ENCODE data around the gene BST1. TPM values are rescaled to one million over a fixed set of nuclear protein-coding genes. Genes with fewer than 3 reads are reported as not detected.

Gene BST1
- total RNA-seq, 1 experiment from 2014 or later: not detected

GRCh38 chr4:15779809-15780208 lies 76.9 kb downstream of the BST1 start:
- no peak overlapping the region for H2BK5ac ChIP-seq (ENCODE audit: insufficient read length, low read length)
- H3K27ac ChIP-seq (ENCODE audit: insufficient read length, low read depth, low read length): no peak overlapping the region
- H3K9ac ChIP-seq (ENCODE audit: extremely low read depth, insufficient read length, low read length): no peak overlapping the region
- H2BK20ac ChIP-seq (ENCODE audit: low read depth, low read length, poor library complexity, severe bottlenecking): no peak overlapping the region
- no peaks in the 10 kb centered on the region for H3K79me2 ChIP-seq (ENCODE audit: insufficient read depth, low read length)
- no peak overlapping the region for H2AK5ac ChIP-seq (ENCODE audit: insufficient read length, low read length)
- no peak overlapping the region for H2BK12ac ChIP-seq (ENCODE audit: insufficient read length, low read depth, low read length)
- no peaks in the 10 kb centered on the region for H4K20me1 ChIP-seq (ENCODE audit: control insufficient read depth, insufficient read depth, insufficient read length)
- no peak overlapping the region for H3T11ph ChIP-seq (ENCODE audit: low read length)
- H3K9me3 ChIP-seq (ENCODE audit: control insufficient read depth, low read depth, low read length): no peaks in the 10 kb centered on the region
- H3K23me2 ChIP-seq (ENCODE audit: insufficient read length, low read depth, low read length, poor library complexity, severe bottlenecking): peaks cover 12% of the 10 kb centered on the region
- no peak overlapping the region for H2AFZ ChIP-seq (ENCODE audit: low read length)
- H3K27me3 ChIP-seq (ENCODE audit: insufficient read depth, low read length): peaks cover 20% of the 10 kb centered on the region
- H4K5ac ChIP-seq (ENCODE audit: insufficient read length, low read depth, low read length): no peak overlapping the region
- Mint-ChIP-seq H3K27ac (no peak overlapping the region), H3K9me3 (peaks cover 0 to under 1% of the 10 kb centered on the region in 2 experiments; a peak in 1 of 5 replicates), H3K4me3 (peak overlapping the region; percentile 67 to 82), H3K27me3 (ENCODE audit: low read depth) (peaks cover 67% of the 10 kb centered on the region), H3K36me3 (ENCODE audit: insufficient read depth in 1 of 3, low read depth in 3 of 3) (peaks cover 0 to under 1% (median 0%) of the 10 kb centered on the region in 3 experiments; a peak in 1 of 7 replicates), H3K4me1 (peaks cover 17 to 22% of the 10 kb centered on the region in 2 experiments)
- H3K23ac ChIP-seq (ENCODE audit: insufficient read length, low read depth, low read length): no peak overlapping the region
- no peak overlapping the region for H2BK15ac ChIP-seq (ENCODE audit: low read depth, low read length)
- H3K4ac ChIP-seq (ENCODE audit: low read depth, low read length): no peak overlapping the region
- H3K18ac ChIP-seq (ENCODE audit: insufficient read length, low read depth, low read length): no peak overlapping the region
- no peak overlapping the region for H4K8ac ChIP-seq (replicated peaks; ENCODE audit: insufficient read length, low read depth, low read length)
- no peak for TF ChIP-seq CTCF (conservative IDR thresholded peaks at IDR 0.05)
- peak overlapping the region; percentile 81 for H3K4me2 ChIP-seq (ENCODE audit: insufficient read depth, insufficient read length, low read length)
- no peak overlapping the region for H4K91ac ChIP-seq (ENCODE audit: insufficient read length, low read depth, low read length)
- no peak overlapping the region for H3K56ac ChIP-seq (ENCODE audit: insufficient read length, low read depth, low read length)
- 0 out of 2 replicates have a peak, but pooled peaks cover 1% of the 10 kb centered on the region for H3K4me1 ChIP-seq (ENCODE audit: insufficient read depth, low read length)
- WGBS (ENCODE audit: extremely low coverage, insufficient read length, low lambda C conversion rate): no CpG with 5 or more reads among the region's 1 CpG
- H3K14ac ChIP-seq (ENCODE audit: insufficient read depth, low read length): no peak overlapping the region
- DNase-seq: no peak
- no peaks in the 10 kb centered on the region for H3K79me1 ChIP-seq (ENCODE audit: insufficient read depth, low read depth, low read length, poor library complexity, severe bottlenecking)
- H2BK120ac ChIP-seq (ENCODE audit: low read depth, low read length, poor library complexity, severe bottlenecking): no peak overlapping the region
